T-helper 2 cell (primary cell): Measurements from ENCODE around the gene GAPT.
"Not testable (repeated sequence)": the region's sequence is repeated elsewhere in the genome, so short reads cannot be mapped to it uniquely, and the experiment has no call there.

ENCODE experiments used
- DNase-seq, 5 experiments: peaks; one replicate each; pipeline versions ENCODE4 v3.0.0 to v3.0.0-alpha.2; 2012 to 2022

Gene GAPT

DNA sequence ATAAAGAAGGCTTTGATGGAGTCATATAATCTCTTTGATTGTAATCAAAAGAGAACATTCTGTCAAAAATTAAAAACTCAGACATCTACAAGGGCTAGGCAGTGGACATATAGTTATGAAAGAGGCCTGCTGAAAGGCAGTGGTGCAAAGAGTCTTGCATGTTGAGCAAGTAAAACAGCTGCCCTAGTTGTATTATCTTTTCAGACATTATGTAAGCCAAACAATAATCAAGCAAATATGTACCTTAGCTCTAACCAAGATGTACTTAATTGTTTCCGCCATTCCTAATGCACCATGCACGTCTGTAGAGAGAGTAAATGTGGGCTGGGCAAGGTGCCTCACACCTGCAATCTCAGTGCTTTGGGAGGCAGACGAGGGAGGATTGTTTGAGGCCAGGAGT lies 14.3 kb downstream of the GAPT start:
- DNase-seq: no peak

DNA sequence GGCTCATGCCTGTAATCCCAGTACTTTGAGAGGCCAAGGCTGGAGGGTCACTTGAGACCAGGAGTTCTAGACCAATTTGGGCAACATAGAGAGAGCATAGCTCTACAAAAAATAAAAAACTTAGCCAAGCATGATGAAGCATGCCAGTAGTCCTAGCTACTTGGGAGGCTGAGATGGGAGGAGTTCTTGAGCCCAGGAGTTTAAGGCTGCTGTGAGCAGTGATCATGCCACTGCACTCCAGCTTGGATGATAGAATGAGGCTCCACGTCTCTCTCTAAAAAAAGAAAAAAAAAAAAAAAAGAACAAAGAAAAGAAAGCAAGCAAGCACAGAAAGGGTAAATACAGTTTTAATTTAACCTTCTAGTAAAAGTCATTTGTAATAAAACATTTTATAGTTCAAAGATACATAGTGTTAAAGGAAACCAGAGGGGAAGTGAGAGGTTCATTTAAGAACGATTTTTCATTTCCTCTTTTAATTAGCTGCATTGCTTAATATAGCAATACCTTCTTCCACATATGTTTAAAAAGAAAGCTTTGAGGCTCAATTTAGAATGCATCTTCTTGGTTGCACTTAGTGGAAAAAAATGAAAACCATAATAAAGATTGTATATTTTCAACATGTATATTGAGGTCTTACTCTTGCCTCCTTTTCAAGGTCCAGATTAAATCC lies 14.9 kb downstream of the GAPT start:
- no peak for DNase-seq

DNA sequence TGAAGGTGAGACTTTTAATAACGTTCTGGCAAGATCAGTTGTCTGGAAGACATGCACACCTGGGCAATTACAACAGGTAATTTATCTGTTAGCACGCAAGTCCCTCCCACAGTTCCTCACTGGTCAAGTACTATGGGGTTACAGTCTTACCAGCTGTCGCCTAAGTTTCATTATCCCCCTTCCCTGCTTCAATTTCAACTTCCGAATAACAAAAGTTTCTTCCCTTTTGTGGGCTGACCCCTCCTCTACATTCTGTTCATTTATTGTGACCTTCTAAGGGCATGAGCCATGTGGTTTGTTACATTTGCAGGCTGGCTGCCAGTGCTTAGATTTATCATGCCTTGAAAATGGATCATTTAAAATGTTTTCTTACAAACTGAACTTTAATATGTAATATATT lies 16.5 kb downstream of the GAPT start:
- no peak for DNase-seq

DNA sequence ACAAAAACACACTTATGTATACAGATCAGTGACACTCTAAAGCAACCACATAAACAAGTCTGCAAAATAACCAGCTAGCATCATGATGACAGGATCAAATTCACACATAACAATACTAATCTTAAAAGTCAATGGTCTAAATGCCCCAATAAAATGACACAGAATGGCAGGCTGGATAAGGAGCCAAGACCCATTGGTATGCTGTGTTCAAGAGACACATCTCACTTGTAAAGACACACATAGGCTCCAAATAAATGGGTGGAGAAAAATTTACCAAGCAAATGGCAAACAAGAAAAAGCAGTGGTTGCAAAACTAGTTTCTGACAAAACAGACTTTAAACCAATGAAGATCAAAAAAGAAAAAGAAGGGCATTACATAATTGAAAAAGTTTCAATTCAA lies 26.0 kb downstream of the GAPT start:
- DNase-seq: no peak

DNA sequence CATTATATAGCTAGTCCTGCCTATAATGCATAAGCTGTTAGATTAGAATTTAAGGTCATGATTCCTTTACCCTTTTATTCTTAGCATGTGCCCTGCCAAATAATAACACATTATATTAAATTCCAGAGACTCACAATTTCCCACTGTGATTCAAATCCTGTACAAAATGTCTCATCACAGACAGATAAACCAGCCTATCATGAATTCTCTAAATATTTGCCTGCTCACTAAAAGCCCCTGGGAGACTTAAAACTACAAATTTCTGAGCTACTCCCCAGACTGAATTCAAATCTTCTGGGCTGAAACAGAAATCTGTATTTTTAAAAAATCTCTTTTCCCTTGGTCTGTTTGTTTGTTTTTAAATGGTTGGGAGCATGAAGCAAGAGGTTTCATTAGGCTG lies 32.7 kb downstream of the GAPT start:
- no peak for DNase-seq

DNA sequence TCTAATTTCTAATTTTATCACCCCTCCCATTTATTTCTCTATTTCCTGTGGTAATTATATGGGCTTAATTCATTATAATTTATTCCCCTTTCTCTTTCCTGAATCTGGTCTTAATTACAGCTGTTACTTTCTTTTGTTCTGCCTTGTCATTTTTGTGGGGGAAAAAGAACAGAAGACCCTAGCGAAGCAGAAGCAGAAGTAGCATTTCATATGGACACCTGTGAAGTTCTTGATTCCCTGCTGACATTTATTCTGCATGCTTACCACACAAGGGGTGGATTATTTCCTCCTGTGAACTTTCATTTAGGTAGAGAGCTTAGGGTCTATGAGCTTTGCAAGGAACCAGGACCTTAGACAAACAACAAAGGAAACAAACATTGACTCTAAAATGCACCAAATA lies 33.3 kb downstream of the GAPT start:
- DNase-seq: no peak

DNA sequence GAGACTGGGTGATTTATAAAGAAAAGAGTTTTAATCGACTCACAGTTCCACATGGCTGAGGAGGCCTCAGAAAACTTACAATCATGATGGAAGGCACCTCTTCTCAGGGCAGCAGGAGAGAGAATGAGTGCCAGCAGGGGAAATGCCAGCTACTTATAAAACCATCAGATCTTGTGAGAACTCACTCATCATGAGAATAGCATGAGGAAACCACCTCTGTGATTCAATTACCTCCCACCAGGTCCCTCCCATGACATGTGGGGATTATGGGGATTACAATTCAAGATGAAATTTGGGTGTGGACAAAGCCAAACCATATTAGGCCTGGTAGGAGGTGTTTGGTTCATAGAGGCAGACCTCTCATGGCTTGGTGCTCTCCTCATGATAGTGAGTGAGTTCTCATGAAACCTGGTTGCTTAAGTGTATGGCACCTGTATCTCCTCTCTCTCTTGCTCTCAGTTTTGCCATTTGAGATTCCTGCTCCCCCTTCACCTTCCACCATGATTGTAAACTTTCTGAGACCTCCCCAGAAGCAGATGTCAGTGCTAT lies 39.8 kb downstream of the GAPT start:
- DNase-seq: no peak

DNA sequence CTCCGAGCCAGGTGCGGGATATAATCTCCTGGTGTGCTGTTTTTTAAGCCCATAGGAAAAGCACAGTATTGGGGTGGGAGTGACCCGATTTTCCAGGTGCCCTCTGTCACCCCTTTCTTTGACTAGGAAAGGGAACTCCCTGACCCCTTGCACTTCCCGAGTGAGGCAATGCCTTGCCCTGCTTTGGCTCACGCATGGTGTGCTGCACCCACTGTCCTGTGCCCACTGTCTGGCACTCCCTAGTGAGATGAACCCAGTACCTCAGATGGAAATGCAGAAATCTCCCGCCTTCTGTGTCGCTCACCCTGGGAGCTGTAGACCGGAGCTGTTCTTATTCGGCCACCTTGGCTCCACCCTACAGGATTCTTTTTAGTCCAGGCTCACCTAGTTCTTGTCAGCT lies 50.7 kb downstream of the GAPT start:
- DNase-seq: not testable (repeated sequence)

DNA sequence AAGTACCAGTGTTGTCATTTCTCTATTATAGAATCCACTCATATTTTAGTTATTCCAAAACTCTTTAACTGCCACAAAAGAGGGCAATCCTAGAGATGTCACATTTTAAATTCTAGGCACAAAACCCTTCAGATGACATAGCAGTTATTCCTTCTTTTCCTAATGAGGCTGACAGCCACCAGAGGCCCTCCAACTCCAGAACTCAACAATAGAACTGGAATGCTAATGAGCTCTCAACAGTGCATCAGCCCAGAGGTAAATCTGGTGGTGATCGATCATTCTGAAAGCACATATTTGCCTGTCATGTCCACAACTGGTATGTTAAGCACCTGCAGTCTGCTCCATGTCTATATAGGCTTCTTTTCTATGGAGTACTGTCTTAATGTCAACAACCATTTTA lies 51.5 kb downstream of the GAPT start:
- no peak for DNase-seq

DNA sequence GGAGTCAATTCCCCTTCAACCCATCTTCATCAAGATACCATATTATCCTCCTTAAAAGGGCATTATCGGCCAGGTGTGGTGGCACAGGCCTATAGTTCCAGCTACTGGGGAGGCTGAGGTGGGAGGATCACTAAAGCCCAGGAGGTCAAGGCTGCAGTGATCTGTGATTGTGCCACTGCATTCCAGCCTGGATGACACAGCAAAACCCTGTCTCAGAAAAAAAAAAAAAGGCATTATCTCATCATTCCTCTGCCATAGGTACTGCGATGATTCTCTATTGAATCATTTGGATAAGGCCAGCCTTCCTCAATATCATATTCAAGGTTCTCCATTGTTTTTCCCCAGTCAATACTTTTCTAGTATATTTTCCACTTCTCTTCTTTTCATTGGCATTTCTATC lies 52.5 kb downstream of the GAPT start:
- no peak for DNase-seq

DNA sequence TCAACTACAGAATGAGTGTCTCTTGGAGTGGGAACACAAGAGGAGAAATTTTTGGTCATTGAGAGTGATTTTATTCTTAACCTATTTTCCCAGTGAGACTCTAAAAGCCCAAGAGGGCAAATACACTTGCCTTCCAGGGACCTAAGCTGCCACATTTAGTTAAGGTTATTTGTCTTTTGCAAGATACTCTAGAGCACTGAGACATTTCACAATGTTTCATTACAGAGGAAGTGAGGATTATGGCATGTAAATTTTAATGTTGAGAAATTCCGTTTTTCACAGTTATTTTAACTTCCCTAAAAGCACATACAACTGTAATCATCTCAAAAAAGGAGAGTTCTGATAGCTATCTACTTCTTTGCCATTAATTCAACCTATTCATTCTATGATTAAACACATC lies 53.0 kb downstream of the GAPT start:
- DNase-seq: no peak

DNA sequence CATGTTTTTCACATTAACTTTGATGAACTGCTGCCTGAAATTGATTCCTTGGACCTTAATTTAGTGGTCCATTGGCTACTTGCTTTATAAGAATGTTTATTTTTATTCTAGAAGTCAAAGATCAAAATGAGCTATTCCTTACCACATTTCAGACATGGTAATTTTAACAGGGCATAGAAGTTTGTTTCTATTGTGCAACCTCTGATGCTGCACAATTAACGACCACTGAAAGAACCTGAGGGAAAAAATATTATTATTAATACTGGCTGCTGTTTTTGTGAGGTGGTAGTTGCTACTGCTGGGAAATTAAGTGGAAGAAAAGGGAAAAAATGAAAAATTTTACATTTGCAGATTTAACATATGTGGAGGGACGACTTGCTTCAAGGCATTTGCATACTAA lies 53.7 kb downstream of the GAPT start:
- no peak for DNase-seq

DNA sequence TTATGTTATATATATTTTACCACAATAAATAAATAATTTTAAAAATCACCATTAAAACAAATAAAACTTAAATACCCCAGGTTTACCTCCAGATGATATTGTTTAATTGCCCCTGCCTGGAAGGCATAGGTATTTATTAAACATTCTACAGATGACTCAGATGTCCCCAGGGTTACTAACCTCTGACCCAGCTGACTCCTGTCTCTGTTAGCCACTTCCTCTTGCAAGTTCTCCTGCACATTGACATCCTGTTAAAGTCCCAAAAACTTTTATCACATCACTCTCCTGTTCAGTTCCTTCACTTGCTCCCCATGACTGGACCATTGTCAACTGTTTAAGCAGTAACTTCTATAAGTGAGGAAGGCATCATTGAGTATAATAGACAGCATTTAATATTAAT lies 54.7 kb downstream of the GAPT start:
- DNase-seq: no peak
